H9 (cell line): ENCODE results near the gene COL4A2. TPM values are rescaled to one million over a fixed set of nuclear protein-coding genes. Genes with fewer than 3 reads are reported as not detected.

Source experiments
- DNase-seq: peaks from one replicate; pipeline ENCODE4 v3.0.0-alpha.2; 2017
- H2AFZ ChIP-seq: one replicate; pipeline ENCODE4 v1.6.1; 2013; ENCODE audit warnings: mild to moderate bottlenecking, low read length, control low read depth, moderate library complexity
- H2AK5ac ChIP-seq: 2 replicates; pipeline ENCODE4 v1.6.1; 2013; ENCODE audit warnings: low read length, control low read depth, mixed read lengths; ENCODE audit not compliant: insufficient read length
- H2BK120ac ChIP-seq: one replicate; pipeline ENCODE4 v1.6.1; 2013; ENCODE audit warnings: low read depth, mild to moderate bottlenecking, low read length, control low read depth, inconsistent platforms; ENCODE audit not compliant: poor library complexity, severe bottlenecking
- H2BK12ac ChIP-seq: 2 replicates; pipeline ENCODE4 v1.6.1; 2013; ENCODE audit warnings: low read length, control low read depth, mixed read lengths, low read depth; ENCODE audit not compliant: insufficient read length
- H2BK15ac ChIP-seq: 2 replicates; pipeline ENCODE4 v1.6.1; 2013; ENCODE audit warnings: low read depth, low read length, control low read depth
- H2BK20ac ChIP-seq: one replicate; pipeline ENCODE4 v1.6.1; 2013; ENCODE audit warnings: low read depth, mild to moderate bottlenecking, low read length, control low read depth, inconsistent platforms; ENCODE audit not compliant: poor library complexity, severe bottlenecking
- H2BK5ac ChIP-seq: 2 replicates; pipeline ENCODE4 v1.6.1; 2013; ENCODE audit warnings: low read length, control low read depth, mixed read lengths; ENCODE audit not compliant: insufficient read length
- H3K14ac ChIP-seq: 2 replicates; pipeline ENCODE4 v1.6.1; 2013; ENCODE audit warnings: low read length, control low read depth; ENCODE audit not compliant: insufficient read depth
- H3K18ac ChIP-seq: 2 replicates; pipeline ENCODE4 v1.6.1; 2013; ENCODE audit warnings: low read depth, mild to moderate bottlenecking, mixed read lengths, low read length, control low read depth; ENCODE audit not compliant: insufficient read length
- H3K23ac ChIP-seq: 2 replicates; pipeline ENCODE4 v1.6.1; 2013; ENCODE audit warnings: low read length, control low read depth, mixed read lengths, low read depth; ENCODE audit not compliant: insufficient read length
- H3K23me2 ChIP-seq: 2 replicates; pipeline ENCODE4 v1.6.1; 2013; ENCODE audit warnings: low read depth, mild to moderate bottlenecking, mixed read lengths, low read length, control low read depth; ENCODE audit not compliant: insufficient read length, poor library complexity, severe bottlenecking
- H3K27ac ChIP-seq: 2 replicates; pipeline ENCODE4 v1.5.1; 2013; ENCODE audit warnings: low read length, control low read depth, mixed read lengths, low read depth; ENCODE audit not compliant: insufficient read length
- H3K27me3 ChIP-seq: 2 replicates; pipeline ENCODE4 v1.6.1; 2013; ENCODE audit warnings: low read length, control low read depth, inconsistent platforms; ENCODE audit not compliant: insufficient read depth
- H3K4ac ChIP-seq: 2 replicates; pipeline ENCODE4 v1.6.1; 2013; ENCODE audit warnings: low read depth, mild to moderate bottlenecking, control low read depth, inconsistent platforms, low read length, moderate library complexity
- H3K4me1 ChIP-seq: 2 replicates; pipeline ENCODE4 v1.6.1; 2013; ENCODE audit warnings: low read length, control low read depth, inconsistent platforms; ENCODE audit not compliant: insufficient read depth
- H3K4me2 ChIP-seq: 2 replicates; pipeline ENCODE4 v1.6.1; 2013; ENCODE audit warnings: low read length, control low read depth, mixed read lengths; ENCODE audit not compliant: insufficient read length, insufficient read depth
- H3K56ac ChIP-seq: 2 replicates; pipeline ENCODE4 v1.6.1; 2013; ENCODE audit warnings: low read depth, mild to moderate bottlenecking, mixed read lengths, low read length, control low read depth; ENCODE audit not compliant: insufficient read length
- H3K79me1 ChIP-seq: 2 replicates; pipeline ENCODE4 v1.6.1; 2013; ENCODE audit warnings: low read depth, mild to moderate bottlenecking, moderate library complexity, low read length, control low read depth, inconsistent platforms; ENCODE audit not compliant: insufficient read depth, poor library complexity, severe bottlenecking
- H3K79me2 ChIP-seq: 2 replicates; pipeline ENCODE4 v1.6.1; 2013; ENCODE audit warnings: low read length, control low read depth, inconsistent platforms; ENCODE audit not compliant: insufficient read depth
- H3K9ac ChIP-seq: 2 replicates; pipeline ENCODE4 v1.6.1; 2013; ENCODE audit warnings: low read length, control low read depth, mixed read lengths; ENCODE audit not compliant: insufficient read length; ENCODE audit errors: extremely low read depth
- H3K9me3 ChIP-seq: one replicate; pipeline ENCODE4 v1.6.1; 2013; ENCODE audit warnings: low read depth, low read length, inconsistent platforms; ENCODE audit not compliant: control insufficient read depth
- H3T11ph ChIP-seq: one replicate; pipeline ENCODE4 v1.6.1; 2013; ENCODE audit warnings: mild to moderate bottlenecking, low read length, control low read depth, inconsistent platforms
- H4K20me1 ChIP-seq: one replicate; pipeline ENCODE4 v1.6.1; 2013; ENCODE audit not compliant: control insufficient read depth, insufficient read length, insufficient read depth
- H4K5ac ChIP-seq: 2 replicates; pipeline ENCODE4 v1.6.1; 2013; ENCODE audit warnings: low read depth, mild to moderate bottlenecking, mixed read lengths, low read length, control low read depth; ENCODE audit not compliant: insufficient read length
- H4K8ac ChIP-seq: replicated peaks from 2 replicates; pipeline ENCODE4 v1.6.1; 2013; ENCODE audit warnings: low read length, control low read depth, mixed read lengths, low read depth; ENCODE audit not compliant: insufficient read length
- H4K91ac ChIP-seq: 2 replicates; pipeline ENCODE4 v1.6.1; 2013; ENCODE audit warnings: low read depth, mild to moderate bottlenecking, moderate library complexity, mixed read lengths, low read length, control low read depth; ENCODE audit not compliant: insufficient read length
- H3K27ac Mint-ChIP-seq, 3 experiments: 2 replicates in 2 of 3; 3 replicates in 1 of 3; pipeline ENCODE4 v1.8.0; 2020 to 2021; ENCODE audit warnings: mixed read lengths in 3 of 3, mild to moderate bottlenecking in 1 of 3, moderate library complexity in 1 of 3
- H3K27me3 Mint-ChIP-seq: 2 replicates; pipeline ENCODE4 v1.8.0; 2021; ENCODE audit warnings: low read depth, mild to moderate bottlenecking, moderate library complexity, mixed read lengths
- H3K36me3 Mint-ChIP-seq, 3 experiments: 2 replicates in 2 of 3; 3 replicates in 1 of 3; pipeline ENCODE4 v1.8.0; 2020 to 2021; ENCODE audit warnings: low read depth in 3 of 3, mixed read lengths in 3 of 3; ENCODE audit not compliant: insufficient read depth in 1 of 3
- H3K4me1 Mint-ChIP-seq, 2 experiments: 2 replicates each; pipeline ENCODE4 v1.8.0; 2020; ENCODE audit warnings: mixed read lengths in 2 of 2
- H3K4me3 Mint-ChIP-seq, 2 experiments: 2 replicates in 1 of 2; 3 replicates in 1 of 2; pipeline ENCODE4 v1.8.0; 2020 to 2021; ENCODE audit warnings: mild to moderate bottlenecking in 2 of 2, mixed read lengths in 2 of 2, moderate library complexity in 1 of 2
- H3K9me3 Mint-ChIP-seq, 2 experiments: 2 replicates in 1 of 2; 3 replicates in 1 of 2; pipeline ENCODE4 v1.8.0; 2020; ENCODE audit warnings: mild to moderate bottlenecking in 2 of 2, mixed read lengths in 2 of 2, moderate library complexity in 1 of 2
- WGBS: extraction: QIAGEN DNeasy Blood & Tissue Kit; methylation state at CpG from one replicate; pipeline ENCODE4 v1.1.7; 2013; ENCODE audit warnings: missing lambda C conversion rate, low lambda C conversion rate, mixed read lengths; ENCODE audit not compliant: insufficient read length; ENCODE audit errors: extremely low coverage; 5-methylcytosine and 5-hydroxymethylcytosine counted together
- long read RNA-seq: library from polyadenylated mRNA; unstranded; transcript quantifications from one replicate; pipeline ENCODE4 v2.0.0, GENCODE V29; 2020
- total RNA-seq: library from RNA; stranded (reverse); gene quantifications from 2 replicates; pipeline ENCODE4 v1.2.1, GENCODE V29; 2021
- TF ChIP-seq, protein P1 (sequence below): fragments of 200-600 bp; sonication (generic); conservative IDR thresholded peaks from 3 replicates; pipeline ENCODE4 v1.8.0; 2021; ENCODE audit warnings: antibody characterized with exemption, mild to moderate bottlenecking

COL4A2 gene
- total RNA-seq: 68.8 and 76.5 TPM in 2 replicates
- long read RNA-seq, partial matches to known transcripts: 19 of 26 reads
- long read RNA-seq, other reads (novel, unspliced or antisense): 5 of 26 reads

DNA sequence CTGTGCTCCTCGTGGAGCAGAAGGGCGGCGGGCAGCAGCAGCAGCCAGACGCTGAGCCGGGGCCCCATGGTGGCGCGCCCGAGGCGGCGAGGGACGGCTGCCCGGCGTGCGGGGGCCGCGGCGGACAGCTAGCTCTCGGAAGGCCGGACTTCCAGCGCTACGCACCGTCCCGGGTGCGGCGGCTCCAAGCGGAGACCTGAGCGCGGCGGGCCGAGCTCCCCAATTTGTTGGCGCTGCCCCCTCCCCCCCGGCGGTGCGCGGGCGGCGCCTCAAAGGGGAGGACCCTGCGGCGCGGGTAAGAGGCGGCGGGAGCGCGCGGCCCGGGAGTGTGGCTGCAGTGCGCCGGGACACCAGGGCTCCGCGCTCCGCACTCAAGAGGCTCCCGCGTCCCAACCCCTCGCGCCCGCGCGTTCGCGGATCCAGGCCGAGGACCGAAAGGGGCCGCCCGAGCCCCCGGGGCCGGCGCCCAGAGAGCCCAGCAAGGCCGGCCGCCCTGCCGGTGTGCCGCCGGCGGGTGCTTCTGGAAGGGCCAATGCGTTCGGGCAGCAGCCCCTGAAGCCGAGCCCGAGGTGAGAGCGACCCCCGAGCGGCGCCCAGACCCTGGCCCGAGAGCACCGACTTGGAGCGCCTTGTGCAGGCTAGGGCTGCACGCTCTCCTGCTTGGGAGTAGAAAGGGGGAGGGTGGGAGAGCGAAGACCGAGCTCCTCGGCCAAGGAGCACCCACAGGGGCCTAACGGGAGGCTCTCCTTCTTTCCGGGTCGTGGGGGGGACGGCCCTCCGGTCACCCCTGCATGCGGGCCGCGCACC is at the start of gene COL4A2, which contains the start of gene COL4A1:
TSS of gene COL4A2 (plus strand) at position 325 of the 807 bp plus-strand sequence. CDS start 620 bp downstream, outside the sequence.
TSS of gene COL4A1 (minus strand) at position 198 of the 807 bp plus-strand sequence. CDS start at position 68, 130 bp downstream.
- no peaks in the 10 kb centered on the region for H3K9me3 ChIP-seq
- no peaks in the 10 kb centered on the region; a peak in 1 of 5 replicates for H3K9me3 Mint-ChIP-seq
- no peak within 1 kb of the TSS for H2AK5ac ChIP-seq
- H3K4me3 Mint-ChIP-seq: peak within 1 kb of the TSS; percentile 78 to 96
- H3K23me2 ChIP-seq: peaks cover 20% of the 10 kb centered on the region
- H2AFZ ChIP-seq: no peak within 1 kb of the TSS
- H3K4ac ChIP-seq: no peak within 1 kb of the TSS
- H3K9ac ChIP-seq: peak within 1 kb of the TSS; percentile 48
- DNase-seq: peak; percentile 72
- no peaks in the 10 kb centered on the region for H3K79me1 ChIP-seq
- H3K27ac Mint-ChIP-seq: peak within 1 kb of the TSS in 1 of 3 experiments; percentile 92; a peak in 2 of 7 replicates
- H4K8ac ChIP-seq: no peak within 1 kb of the TSS
- no peak within 1 kb of the TSS for H2BK12ac ChIP-seq
- H4K20me1 ChIP-seq: no peaks in the 10 kb centered on the region
- no peaks in the 10 kb centered on the region; the same call in 1 of the 2 replicates for H3K27me3 ChIP-seq
- H4K5ac ChIP-seq: no peak within 1 kb of the TSS
- H3K4me1 ChIP-seq: no peaks in the 10 kb centered on the region
- TF ChIP-seq, protein P1, sequence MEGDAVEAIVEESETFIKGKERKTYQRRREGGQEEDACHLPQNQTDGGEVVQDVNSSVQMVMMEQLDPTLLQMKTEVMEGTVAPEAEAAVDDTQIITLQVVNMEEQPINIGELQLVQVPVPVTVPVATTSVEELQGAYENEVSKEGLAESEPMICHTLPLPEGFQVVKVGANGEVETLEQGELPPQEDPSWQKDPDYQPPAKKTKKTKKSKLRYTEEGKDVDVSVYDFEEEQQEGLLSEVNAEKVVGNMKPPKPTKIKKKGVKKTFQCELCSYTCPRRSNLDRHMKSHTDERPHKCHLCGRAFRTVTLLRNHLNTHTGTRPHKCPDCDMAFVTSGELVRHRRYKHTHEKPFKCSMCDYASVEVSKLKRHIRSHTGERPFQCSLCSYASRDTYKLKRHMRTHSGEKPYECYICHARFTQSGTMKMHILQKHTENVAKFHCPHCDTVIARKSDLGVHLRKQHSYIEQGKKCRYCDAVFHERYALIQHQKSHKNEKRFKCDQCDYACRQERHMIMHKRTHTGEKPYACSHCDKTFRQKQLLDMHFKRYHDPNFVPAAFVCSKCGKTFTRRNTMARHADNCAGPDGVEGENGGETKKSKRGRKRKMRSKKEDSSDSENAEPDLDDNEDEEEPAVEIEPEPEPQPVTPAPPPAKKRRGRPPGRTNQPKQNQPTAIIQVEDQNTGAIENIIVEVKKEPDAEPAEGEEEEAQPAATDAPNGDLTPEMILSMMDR: no peak
- H3K79me2 ChIP-seq: no peaks in the 10 kb centered on the region; the same call in 1 of the 2 replicates
- peaks cover 31% of the 10 kb centered on the region for H3K27me3 Mint-ChIP-seq
- peak within 1 kb of the TSS; percentile 75 for H3K14ac ChIP-seq
- H3K4me2 ChIP-seq: peak within 1 kb of the TSS; percentile 80
- no peak within 1 kb of the TSS for H2BK20ac ChIP-seq
- H2BK15ac ChIP-seq: no peak within 1 kb of the TSS
- H3T11ph ChIP-seq: no peak within 1 kb of the TSS
- no peak within 1 kb of the TSS for H3K23ac ChIP-seq
- H3K36me3 Mint-ChIP-seq: peaks cover 6 to 12% (median 10%) of the 10 kb centered on the region in 3 experiments
- H3K56ac ChIP-seq: no peak within 1 kb of the TSS
- no peak within 1 kb of the TSS for H2BK5ac ChIP-seq
- H3K4me1 Mint-ChIP-seq: peaks cover 30 to 37% of the 10 kb centered on the region in 2 experiments
- H3K27ac ChIP-seq: no peak within 1 kb of the TSS
- no peak within 1 kb of the TSS for H2BK120ac ChIP-seq
- H4K91ac ChIP-seq: no peak within 1 kb of the TSS
- no CpG with 5 or more reads among the region's 96 CpGs for WGBS
- H3K18ac ChIP-seq: peak within 1 kb of the TSS; percentile 15
